Lung (tissue), 12 donors: ENCODE results near the gene CCDC8. TPM values are rescaled to one million over a fixed set of nuclear protein-coding genes. Genes with fewer than 3 reads are reported as not detected.

ENCODE experiments used
- ATAC-seq: fragments of 200-7000 bp; cut with Tn5 transposase; one replicate; pipeline ENCODE4 v1.9.1; 2020; ENCODE audit warnings: moderate number of reproducible peaks; ENCODE audit not compliant: insufficient read depth, low FRiP score
- DNase-seq, 3 donors: peaks; one replicate each; pipeline ENCODE4 v3.0.0-alpha.2; 2013 to 2017
- H3K27ac ChIP-seq, 2 donors: one replicate each; pipeline ENCODE4 v1.5.1; 2013; ENCODE audit warnings: mild to moderate bottlenecking in 2 of 2, moderate library complexity in 2 of 2, control low read depth in 1 of 2, inconsistent platforms in 1 of 2, low read depth in 1 of 2, low read length in 1 of 2
- H3K27me3 ChIP-seq, 3 donors: one replicate each; pipeline ENCODE4 v1.5.1; 2013; ENCODE audit warnings: low read length in 2 of 3; ENCODE audit not compliant: control insufficient read depth in 3 of 3, insufficient read depth in 3 of 3
- H3K36me3 ChIP-seq, 4 donors: one replicate each; pipeline ENCODE4 v1.5.1; 2013; ENCODE audit warnings: low read length in 4 of 4, mild to moderate bottlenecking in 1 of 4, moderate library complexity in 1 of 4; ENCODE audit not compliant: control insufficient read depth in 4 of 4, insufficient read depth in 4 of 4
- H3K4me1 ChIP-seq, 5 donors: one replicate each; pipeline ENCODE4 v1.5.1; 2013; ENCODE audit warnings: low read length in 5 of 5, mild to moderate bottlenecking in 2 of 5, moderate library complexity in 1 of 5; ENCODE audit not compliant: control insufficient read depth in 5 of 5, insufficient read depth in 5 of 5
- H3K4me3 ChIP-seq: one replicate; pipeline ENCODE4 v1.5.1; 2013; ENCODE audit warnings: mild to moderate bottlenecking, control low read depth, moderate library complexity
- H3K9ac ChIP-seq, 2 donors: one replicate each; pipeline ENCODE4 v1.5.1; 2013; ENCODE audit warnings: low read length in 2 of 2, control low read depth in 1 of 2; ENCODE audit not compliant: insufficient read depth in 1 of 2
- H3K9me3 ChIP-seq, 4 donors: one replicate each; pipeline ENCODE4 v1.5.1; 2013; ENCODE audit warnings: low read length in 3 of 4, mild to moderate bottlenecking in 1 of 4, moderate library complexity in 1 of 4; ENCODE audit not compliant: control insufficient read depth in 4 of 4, insufficient read depth in 3 of 4
- CTCF ChIP-seq: IDR thresholded peaks from 2 replicates; pipeline ENCODE4 v1.5.1; 2012; ENCODE audit warnings: mild to moderate bottlenecking; ENCODE audit errors: control extremely low read depth, extremely low read depth
- whole genome bisulfite sequencing, 2 donors: extraction: QIAGEN DNeasy Blood & Tissue Kit; methylation state at CpG; one replicate each; pipeline ENCODE4 v1.1.7; 2013; 5-methylcytosine and 5-hydroxymethylcytosine counted together
- polyA plus RNA-seq, 2 donors: library from polyadenylated mRNA; stranded (reverse); fragments of 200-250 nt; gene quantifications; one replicate each; pipeline ENCODE4 v1.2.1, GENCODE V29; 2013
- total RNA-seq, 2 donors: library from RNA; depleted of rRNA in 1 of 2; stranded (reverse); fragments of >200 nt in 1 of 2; gene quantifications; one replicate each; pipeline ENCODE4 v1.2.1, GENCODE V29; 2014 to 2021
- donor health status: control.
- donor health status: control.
- donor health status: Bipolar disorder and iron deficiency.
- donor health status: healthy.
- donor health status: DM: yes; HTN: yes; CAD: no.

The CCDC8 gene
- total and polyA plus RNA-seq, 4 donors, result 3.9 to 45.7 (median 13.0) TPM

- no peaks in the 10 kb centered on the region for H3K9me3 ChIP-seq
- no peak for DNase-seq
- no peak for TF ChIP-seq CTCF
- H3K27ac ChIP-seq, result no peak overlapping the region
- H3K4me3 ChIP-seq, result no peak overlapping the region
- H3K9ac ChIP-seq, result no peak overlapping the region
- peaks cover 0 to 3% (median 2%) of the 10 kb centered on the region in 3 donors for H3K27me3 ChIP-seq
- H3K36me3 ChIP-seq, result no peaks in the 10 kb centered on the region
- H3K4me1 ChIP-seq, result peaks cover 0 to 15% (median 3%) of the 10 kb centered on the region in 5 donors
- no peak for ATAC-seq
- WGBS, 2 donors, result 81 to 86% methylated on average over 17 of the region's 17 CpGs
These were observed 14.2 kb upstream of the CCDC8 start for GRCh38 chr19:46427518-46428045.

- Histone ChIP-seq H3K4me3 (no peak overlapping the region), H3K36me3 (no peaks in the 10 kb centered on the region), H3K9me3 (no peaks in the 10 kb centered on the region), H3K4me1 (peaks cover 0 to 15% (median 3%) of the 10 kb centered on the region in 5 donors), H3K27ac (peak overlapping the region in 1 of 2 donors; percentile 17), H3K9ac (peak overlapping the region in 1 of 2 donors; percentile 24), H3K27me3 (peaks cover 0 to 3% (median 2%) of the 10 kb centered on the region in 3 donors)
- WGBS, 2 donors, result 2 to 4% methylated on average over 32 of the region's 32 CpGs
- TF ChIP-seq CTCF, result no peak
- DNase-seq, result peak; percentile 90 to 91 (median 90)
- peak; percentile 47 for ATAC-seq
These were observed 13.3 kb upstream of the CCDC8 start for GRCh38 chr19:46426506-46427162.

GRCh38 chr19:46426035-46426505 is 12.7 kb upstream of the CCDC8 start:
- DNase-seq (peak; percentile 56 to 86 (median 78)), ATAC-seq (no peak)
- H3K9ac ChIP-seq, result peak overlapping the region in 1 of 2 donors; percentile 24

More at GRCh38 chr19:46426035-46426505, 12.7 kb upstream of the CCDC8 start:
- no peak for TF ChIP-seq CTCF
- Histone ChIP-seq H3K4me1 (peaks cover 0 to 15% (median 3%) of the 10 kb centered on the region in 5 donors), H3K36me3 (no peaks in the 10 kb centered on the region), H3K4me3 (no peak overlapping the region), H3K27ac (no peak overlapping the region), H3K27me3 (peaks cover 0 to 3% (median 2%) of the 10 kb centered on the region in 3 donors), H3K9me3 (no peaks in the 10 kb centered on the region)
- 2 to 12% methylated on average over 10 of the region's 10 CpGs for WGBS, 2 donors
